ENCODE results near the gene DDX53.

DDX53 gene

DNA sequence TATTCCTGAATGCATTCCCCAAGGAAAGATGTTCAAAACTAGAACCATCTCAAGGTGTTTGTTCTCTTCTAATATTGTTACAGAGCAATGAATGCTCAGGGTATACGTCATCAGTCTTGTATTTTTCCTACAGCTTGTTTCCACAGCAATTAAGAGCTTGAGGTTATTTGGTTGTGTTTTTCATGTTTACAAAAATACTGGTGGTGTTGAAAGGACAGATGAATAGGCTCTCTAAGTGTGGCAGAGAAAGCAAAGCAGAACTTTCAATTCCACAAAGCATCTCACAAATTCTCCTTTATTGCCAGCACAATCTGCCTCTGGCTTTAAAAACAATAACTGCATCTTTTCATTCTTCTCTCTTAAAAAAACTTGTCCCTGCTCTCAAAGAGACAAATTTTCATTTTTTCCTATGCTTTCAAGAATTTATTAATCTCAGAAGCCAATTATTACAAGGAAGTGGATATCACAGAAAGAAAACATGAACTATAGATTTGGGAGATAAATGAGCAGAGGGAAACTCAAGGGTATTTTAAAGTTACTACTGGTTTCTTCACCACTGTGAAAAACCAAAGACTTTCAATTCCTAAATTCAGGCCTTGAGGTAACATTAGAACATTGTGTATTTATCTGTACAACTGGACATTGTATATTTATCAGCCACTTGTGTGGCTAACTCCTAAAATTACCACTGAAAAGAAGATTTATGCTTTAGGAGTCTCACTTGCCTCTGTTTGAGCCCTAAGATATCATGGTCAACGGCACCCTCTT is 49.2 kb downstream of the DDX53 start:
- Histone ChIP-seq H3K27me3 (ENCODE audit: control insufficient read depth in 2 of 2, insufficient read depth in 2 of 2, low read length in 2 of 2) (peaks cover 0 to 4% of the 10 kb centered on the region in 2 donors), H3K9ac (ENCODE audit: low read depth in 1 of 2, low read length in 2 of 2) (no peak overlapping the region), H3K4me1 (ENCODE audit: control insufficient read depth in 2 of 2, insufficient read depth in 2 of 2, low read length in 2 of 2) (no peaks in the 10 kb centered on the region), H3K9me3 (ENCODE audit: control insufficient read depth in 2 of 2, low read length in 2 of 2) (no peaks in the 10 kb centered on the region), H3K4me3 (ENCODE audit: low read length in 2 of 2) (no peak overlapping the region), H3K36me3 (ENCODE audit: control insufficient read depth in 2 of 2, insufficient read depth in 2 of 2, low read length in 2 of 2) (no peaks in the 10 kb centered on the region), H3K27ac (ENCODE audit: low read depth in 2 of 2, low read length in 2 of 2) (no peak overlapping the region)

DNA sequence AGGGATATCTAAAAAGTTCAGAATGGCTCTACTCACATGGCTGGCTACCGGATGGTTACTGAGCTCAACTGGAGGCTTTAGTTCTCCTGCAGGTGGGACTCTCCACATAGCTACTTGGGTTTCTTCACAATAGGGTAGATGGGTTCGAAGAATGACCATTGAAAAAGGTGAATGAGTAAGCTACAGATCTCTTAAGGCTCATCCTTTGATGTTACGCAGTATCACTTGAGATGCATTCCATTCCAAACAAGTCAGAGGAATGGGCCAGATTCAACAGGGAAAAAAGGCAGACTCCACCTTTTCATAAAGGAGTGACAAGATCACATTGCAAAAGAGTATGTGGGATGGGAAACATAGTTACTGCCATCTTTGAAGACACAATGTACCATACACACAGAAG is 52.6 kb downstream of the DDX53 start:
- Histone ChIP-seq H3K9ac (ENCODE audit: low read depth in 1 of 2, low read length in 2 of 2) (no peak overlapping the region), H3K27me3 (ENCODE audit: control insufficient read depth in 2 of 2, insufficient read depth in 2 of 2, low read length in 2 of 2) (peaks cover 0 to 4% of the 10 kb centered on the region in 2 donors), H3K9me3 (ENCODE audit: control insufficient read depth in 2 of 2, low read length in 2 of 2) (no peaks in the 10 kb centered on the region), H3K27ac (ENCODE audit: low read depth in 2 of 2, low read length in 2 of 2) (no peak overlapping the region), H3K4me1 (ENCODE audit: control insufficient read depth in 2 of 2, insufficient read depth in 2 of 2, low read length in 2 of 2) (no peaks in the 10 kb centered on the region), H3K4me3 (ENCODE audit: low read length in 2 of 2) (no peak overlapping the region), H3K36me3 (ENCODE audit: control insufficient read depth in 2 of 2, insufficient read depth in 2 of 2, low read length in 2 of 2) (no peaks in the 10 kb centered on the region)
